ENCODE data around the gene GABRG3. TPM values are rescaled to one million over a fixed set of nuclear protein-coding genes. Genes with fewer than 3 reads are reported as not detected.

The GABRG3 gene
- total and polyA plus RNA-seq, 9 of the 15 experiments (the other 6 are each of a cell fraction or from before 2014, with no cell fraction given) = 4.0 to 15.1 (median 11.2) TPM

DNA sequence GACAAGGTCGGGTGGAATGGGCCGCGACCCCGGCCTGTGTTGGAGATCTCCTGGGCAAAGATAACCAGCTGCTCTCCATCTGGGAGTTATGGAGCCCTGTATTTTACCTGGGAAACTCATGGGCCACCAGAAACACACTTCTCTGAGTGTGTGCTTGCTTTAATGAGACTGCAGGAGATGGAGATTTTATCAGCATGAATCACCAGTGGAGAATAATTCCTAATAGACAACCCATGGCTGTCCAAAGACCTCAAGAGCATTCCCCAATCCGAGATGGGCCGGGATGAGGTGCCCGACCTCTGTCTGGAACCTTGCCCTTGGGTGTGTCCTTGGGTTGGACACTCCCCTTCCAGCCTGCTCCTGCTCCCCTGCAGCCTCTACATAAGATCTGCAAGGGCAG lies 389.3 kb downstream of the GABRG3 start (continued):
- TF ChIP-seq, protein P1, sequence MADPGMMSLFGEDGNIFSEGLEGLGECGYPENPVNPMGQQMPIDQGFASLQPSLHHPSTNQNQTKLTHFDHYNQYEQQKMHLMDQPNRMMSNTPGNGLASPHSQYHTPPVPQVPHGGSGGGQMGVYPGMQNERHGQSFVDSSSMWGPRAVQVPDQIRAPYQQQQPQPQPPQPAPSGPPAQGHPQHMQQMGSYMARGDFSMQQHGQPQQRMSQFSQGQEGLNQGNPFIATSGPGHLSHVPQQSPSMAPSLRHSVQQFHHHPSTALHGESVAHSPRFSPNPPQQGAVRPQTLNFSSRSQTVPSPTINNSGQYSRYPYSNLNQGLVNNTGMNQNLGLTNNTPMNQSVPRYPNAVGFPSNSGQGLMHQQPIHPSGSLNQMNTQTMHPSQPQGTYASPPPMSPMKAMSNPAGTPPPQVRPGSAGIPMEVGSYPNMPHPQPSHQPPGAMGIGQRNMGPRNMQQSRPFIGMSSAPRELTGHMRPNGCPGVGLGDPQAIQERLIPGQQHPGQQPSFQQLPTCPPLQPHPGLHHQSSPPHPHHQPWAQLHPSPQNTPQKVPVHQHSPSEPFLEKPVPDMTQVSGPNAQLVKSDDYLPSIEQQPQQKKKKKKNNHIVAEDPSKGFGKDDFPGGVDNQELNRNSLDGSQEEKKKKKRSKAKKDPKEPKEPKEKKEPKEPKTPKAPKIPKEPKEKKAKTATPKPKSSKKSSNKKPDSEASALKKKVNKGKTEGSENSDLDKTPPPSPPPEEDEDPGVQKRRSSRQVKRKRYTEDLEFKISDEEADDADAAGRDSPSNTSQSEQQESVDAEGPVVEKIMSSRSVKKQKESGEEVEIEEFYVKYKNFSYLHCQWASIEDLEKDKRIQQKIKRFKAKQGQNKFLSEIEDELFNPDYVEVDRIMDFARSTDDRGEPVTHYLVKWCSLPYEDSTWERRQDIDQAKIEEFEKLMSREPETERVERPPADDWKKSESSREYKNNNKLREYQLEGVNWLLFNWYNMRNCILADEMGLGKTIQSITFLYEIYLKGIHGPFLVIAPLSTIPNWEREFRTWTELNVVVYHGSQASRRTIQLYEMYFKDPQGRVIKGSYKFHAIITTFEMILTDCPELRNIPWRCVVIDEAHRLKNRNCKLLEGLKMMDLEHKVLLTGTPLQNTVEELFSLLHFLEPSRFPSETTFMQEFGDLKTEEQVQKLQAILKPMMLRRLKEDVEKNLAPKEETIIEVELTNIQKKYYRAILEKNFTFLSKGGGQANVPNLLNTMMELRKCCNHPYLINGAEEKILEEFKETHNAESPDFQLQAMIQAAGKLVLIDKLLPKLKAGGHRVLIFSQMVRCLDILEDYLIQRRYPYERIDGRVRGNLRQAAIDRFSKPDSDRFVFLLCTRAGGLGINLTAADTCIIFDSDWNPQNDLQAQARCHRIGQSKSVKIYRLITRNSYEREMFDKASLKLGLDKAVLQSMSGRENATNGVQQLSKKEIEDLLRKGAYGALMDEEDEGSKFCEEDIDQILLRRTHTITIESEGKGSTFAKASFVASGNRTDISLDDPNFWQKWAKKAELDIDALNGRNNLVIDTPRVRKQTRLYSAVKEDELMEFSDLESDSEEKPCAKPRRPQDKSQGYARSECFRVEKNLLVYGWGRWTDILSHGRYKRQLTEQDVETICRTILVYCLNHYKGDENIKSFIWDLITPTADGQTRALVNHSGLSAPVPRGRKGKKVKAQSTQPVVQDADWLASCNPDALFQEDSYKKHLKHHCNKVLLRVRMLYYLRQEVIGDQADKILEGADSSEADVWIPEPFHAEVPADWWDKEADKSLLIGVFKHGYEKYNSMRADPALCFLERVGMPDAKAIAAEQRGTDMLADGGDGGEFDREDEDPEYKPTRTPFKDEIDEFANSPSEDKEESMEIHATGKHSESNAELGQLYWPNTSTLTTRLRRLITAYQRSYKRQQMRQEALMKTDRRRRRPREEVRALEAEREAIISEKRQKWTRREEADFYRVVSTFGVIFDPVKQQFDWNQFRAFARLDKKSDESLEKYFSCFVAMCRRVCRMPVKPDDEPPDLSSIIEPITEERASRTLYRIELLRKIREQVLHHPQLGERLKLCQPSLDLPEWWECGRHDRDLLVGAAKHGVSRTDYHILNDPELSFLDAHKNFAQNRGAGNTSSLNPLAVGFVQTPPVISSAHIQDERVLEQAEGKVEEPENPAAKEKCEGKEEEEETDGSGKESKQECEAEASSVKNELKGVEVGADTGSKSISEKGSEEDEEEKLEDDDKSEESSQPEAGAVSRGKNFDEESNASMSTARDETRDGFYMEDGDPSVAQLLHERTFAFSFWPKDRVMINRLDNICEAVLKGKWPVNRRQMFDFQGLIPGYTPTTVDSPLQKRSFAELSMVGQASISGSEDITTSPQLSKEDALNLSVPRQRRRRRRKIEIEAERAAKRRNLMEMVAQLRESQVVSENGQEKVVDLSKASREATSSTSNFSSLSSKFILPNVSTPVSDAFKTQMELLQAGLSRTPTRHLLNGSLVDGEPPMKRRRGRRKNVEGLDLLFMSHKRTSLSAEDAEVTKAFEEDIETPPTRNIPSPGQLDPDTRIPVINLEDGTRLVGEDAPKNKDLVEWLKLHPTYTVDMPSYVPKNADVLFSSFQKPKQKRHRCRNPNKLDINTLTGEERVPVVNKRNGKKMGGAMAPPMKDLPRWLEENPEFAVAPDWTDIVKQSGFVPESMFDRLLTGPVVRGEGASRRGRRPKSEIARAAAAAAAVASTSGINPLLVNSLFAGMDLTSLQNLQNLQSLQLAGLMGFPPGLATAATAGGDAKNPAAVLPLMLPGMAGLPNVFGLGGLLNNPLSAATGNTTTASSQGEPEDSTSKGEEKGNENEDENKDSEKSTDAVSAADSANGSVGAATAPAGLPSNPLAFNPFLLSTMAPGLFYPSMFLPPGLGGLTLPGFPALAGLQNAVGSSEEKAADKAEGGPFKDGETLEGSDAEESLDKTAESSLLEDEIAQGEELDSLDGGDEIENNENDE (IDR thresholded peaks at IDR 0.05; ENCODE audit: low read depth, low read length) = no peak
- no peak for TF ChIP-seq ELF2 (CRISPR knock-in tag; IDR thresholded peaks at IDR 0.05)
- no peak for TF ChIP-seq MYNN (IDR thresholded peaks at IDR 0.05)
- no peak for TF ChIP-seq MYNN (CRISPR knock-in tag; IDR thresholded peaks at IDR 0.05)
- TF ChIP-seq, protein P2, sequence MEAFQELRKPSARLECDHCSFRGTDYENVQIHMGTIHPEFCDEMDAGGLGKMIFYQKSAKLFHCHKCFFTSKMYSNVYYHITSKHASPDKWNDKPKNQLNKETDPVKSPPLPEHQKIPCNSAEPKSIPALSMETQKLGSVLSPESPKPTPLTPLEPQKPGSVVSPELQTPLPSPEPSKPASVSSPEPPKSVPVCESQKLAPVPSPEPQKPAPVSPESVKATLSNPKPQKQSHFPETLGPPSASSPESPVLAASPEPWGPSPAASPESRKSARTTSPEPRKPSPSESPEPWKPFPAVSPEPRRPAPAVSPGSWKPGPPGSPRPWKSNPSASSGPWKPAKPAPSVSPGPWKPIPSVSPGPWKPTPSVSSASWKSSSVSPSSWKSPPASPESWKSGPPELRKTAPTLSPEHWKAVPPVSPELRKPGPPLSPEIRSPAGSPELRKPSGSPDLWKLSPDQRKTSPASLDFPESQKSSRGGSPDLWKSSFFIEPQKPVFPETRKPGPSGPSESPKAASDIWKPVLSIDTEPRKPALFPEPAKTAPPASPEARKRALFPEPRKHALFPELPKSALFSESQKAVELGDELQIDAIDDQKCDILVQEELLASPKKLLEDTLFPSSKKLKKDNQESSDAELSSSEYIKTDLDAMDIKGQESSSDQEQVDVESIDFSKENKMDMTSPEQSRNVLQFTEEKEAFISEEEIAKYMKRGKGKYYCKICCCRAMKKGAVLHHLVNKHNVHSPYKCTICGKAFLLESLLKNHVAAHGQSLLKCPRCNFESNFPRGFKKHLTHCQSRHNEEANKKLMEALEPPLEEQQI (IDR thresholded peaks at IDR 0.05) = no peak
- no peak for TF ChIP-seq HOXB6 (CRISPR knock-in tag; IDR thresholded peaks at IDR 0.05; ENCODE audit: borderline replicate concordance)
- no peak for TF ChIP-seq JUND (IDR thresholded peaks at IDR 0.05; ENCODE audit: borderline replicate concordance, low read depth, low read length)
- no peak for TF ChIP-seq JUND (tag; IDR thresholded peaks at IDR 0.05; ENCODE audit: borderline replicate concordance, low read depth, low read length)
- no peak for TF ChIP-seq CREB1 (IDR thresholded peaks at IDR 0.05)
- TF ChIP-seq CREB1 (CRISPR knock-in tag; IDR thresholded peaks at IDR 0.05) = no peak
- TF ChIP-seq, protein P3, sequence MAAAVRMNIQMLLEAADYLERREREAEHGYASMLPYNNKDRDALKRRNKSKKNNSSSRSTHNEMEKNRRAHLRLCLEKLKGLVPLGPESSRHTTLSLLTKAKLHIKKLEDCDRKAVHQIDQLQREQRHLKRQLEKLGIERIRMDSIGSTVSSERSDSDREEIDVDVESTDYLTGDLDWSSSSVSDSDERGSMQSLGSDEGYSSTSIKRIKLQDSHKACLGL (CRISPR knock-in tag; IDR thresholded peaks at IDR 0.05; ENCODE audit: borderline replicate concordance, poor library complexity, severe bottlenecking) = no peak
- no peak for TF ChIP-seq SNRNP70 (optimal IDR thresholded peaks at IDR 0.05; ENCODE audit: low read depth, low read length)
- no peak for TF ChIP-seq HDAC8 (tag; IDR thresholded peaks at IDR 0.05)
- no peak for TF ChIP-seq GTF2E2 (tag; IDR thresholded peaks at IDR 0.05)

All from K562 (cell line).